Left lung (tissue), 14 donors: ENCODE measurements around the gene EXOC3L4. TPM values are rescaled to one million over a fixed set of nuclear protein-coding genes. Genes with fewer than 3 reads are reported as not detected.
"Not testable (repeated sequence)": the region's sequence is repeated elsewhere in the genome, so short reads cannot be mapped to it uniquely, and the experiment has no call there.

Source experiments
- ATAC-seq: fragments of 200-7000 bp; cut with Tn5 transposase; one replicate; pipeline ENCODE4 v1.9.1; 2020; ENCODE audit warnings: moderate library complexity
- DNase-seq, 4 donors: peaks; one replicate each; pipeline ENCODE4 v3.0.0-alpha.2; 2013 to 2020
- H3K27ac ChIP-seq, 2 donors: fragments of 200-600 bp; sonication (generic) in 1 of 2; one replicate each; pipeline versions ENCODE4 v1.5.0 to v1.8.0; 2020 to 2021
- H3K27me3 ChIP-seq, 2 donors: fragments of 200-600 bp; sonication (generic) in 1 of 2; one replicate each; pipeline versions ENCODE4 v1.5.0 to v1.8.0; 2020 to 2021
- H3K36me3 ChIP-seq, 2 donors: fragments of 200-600 bp; sonication (generic) in 1 of 2; one replicate each; pipeline versions ENCODE4 v1.5.0 to v1.8.0; 2020 to 2021
- H3K4me1 ChIP-seq, 2 donors: fragments of 200-600 bp; one replicate each; pipeline ENCODE4 v1.8.0; 2021
- H3K4me3 ChIP-seq, 2 donors: fragments of 200-600 bp; sonication (generic) in 1 of 2; one replicate each; pipeline versions ENCODE4 v1.5.0 to v1.8.0; 2020 to 2021; ENCODE audit warnings: mild to moderate bottlenecking in 1 of 2
- H3K9me3 ChIP-seq, 2 donors: fragments of 200-600 bp; sonication (generic) in 1 of 2; one replicate each; pipeline versions ENCODE4 v1.5.0 to v1.8.0; 2020 to 2021
- intact Hi-C, 2 donors: fragments of 100-400 bp; cut with DNase I; formaldehyde crosslinking; loops; one replicate each; pipeline versions ENCODE4 v1.11.2 to v1.14.2; 2022
- long read RNA-seq, 12 donors: library from polyadenylated mRNA in 2 of 12; unstranded in 2 of 12; transcript quantifications; one replicate each; pipeline ENCODE4 v2.0.0 and lab custom pipeline, GENCODE V29; 2019 to 2026
- polyA plus RNA-seq, 6 donors: library from polyadenylated mRNA; unstranded; fragments of 120-200 nt; gene quantifications; one replicate each; pipeline ENCODE4 v1.2.1, GENCODE V29; 2013; ENCODE audit not compliant: insufficient read length in 6 of 6
- total RNA-seq, 2 donors: library from RNA; stranded (reverse); fragmentation: NEBNext Ultra II Directional; extraction: Animal tissue kit (Norgen Biotek cat#: 25700); gene quantifications; one replicate each; pipeline ENCODE4 v1.2.1, GENCODE V29; 2021
- TF ChIP-seq, protein P1 (sequence below), 2 donors: fragments of 200-600 bp; sonication (generic) in 1 of 2; IDR thresholded peaks; one replicate each; pipeline versions ENCODE4 v1.5.0 to v1.8.0; 2021; ENCODE audit warnings: antibody characterized with exemption in 2 of 2
- donor health status: DM: no; HTN: yes; CAD: no.
- donor health status: DM: no; HTN: no; CAD: no.

The EXOC3L4 gene
- total RNA-seq (1 to 10 TPM; 3.0 to 4.0 TPM), polyA plus RNA-seq (1 to 10 TPM; 1.9 to 6.2 (median 3.9) TPM)
- long read RNA-seq, donor 1, partial matches to known transcripts: 0 of 1 reads
- long read RNA-seq, donor 1, other reads (novel, unspliced or antisense): 0 of 1 reads
- long read RNA-seq, donor 2, partial matches to known transcripts: 0 of 1 reads
- long read RNA-seq, donor 2, other reads (novel, unspliced or antisense): 0 of 1 reads
- long read RNA-seq, donor 3: 0 reads
- long read RNA-seq, donor 4: 0 reads
- long read RNA-seq, donor 5: 0 reads
- long read RNA-seq, donor 6: 0 reads
- long read RNA-seq, donor 7: 0 reads
- long read RNA-seq, donor 8: 0 reads
- long read RNA-seq, donor 9: 0 reads
- long read RNA-seq, donor 10: 0 reads
- long read RNA-seq, donor 11: 0 reads
- long read RNA-seq, donor 12: 0 reads

DNA sequence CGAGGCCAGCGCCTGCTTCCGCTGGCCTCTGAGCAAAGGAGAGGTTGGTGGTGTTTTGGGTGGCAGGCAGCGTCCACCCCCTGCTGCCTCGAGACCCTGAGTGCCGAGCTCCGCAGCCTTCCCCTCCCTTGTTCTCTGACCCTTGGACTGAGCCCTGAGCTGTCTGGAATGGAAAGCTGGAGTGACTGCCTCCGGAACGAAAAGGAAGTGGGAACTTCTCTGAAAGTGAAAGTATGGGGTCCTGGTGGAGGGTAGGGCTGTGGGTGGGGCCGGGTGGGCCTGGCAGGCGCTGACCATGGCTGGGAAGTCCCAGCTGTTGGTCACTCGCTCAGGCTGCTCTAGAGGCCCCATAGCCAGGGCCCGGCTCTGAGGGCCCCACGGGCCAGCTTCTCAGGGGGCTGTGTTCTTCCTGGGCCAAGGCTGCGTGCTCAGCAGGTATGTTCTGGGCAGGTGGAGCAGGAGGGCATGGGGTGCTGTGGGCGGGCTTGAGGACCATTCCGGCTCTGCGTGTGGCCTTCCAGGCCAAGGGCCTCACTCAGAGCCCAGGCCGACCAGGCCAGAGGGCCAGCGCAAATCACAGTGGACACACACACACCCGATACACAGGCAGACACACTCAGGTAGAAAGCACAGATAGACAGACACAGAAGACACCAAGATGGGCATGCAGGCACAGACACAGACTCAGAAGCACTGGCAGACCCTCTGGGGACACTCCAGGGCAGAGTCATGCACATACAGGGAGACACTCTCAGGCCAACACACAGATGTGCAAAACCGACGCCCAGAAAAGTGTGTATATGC lies at the start of gene EXOC3L4:
TSS of gene EXOC3L4 (plus strand) at position 320 of the 804 bp plus-strand sequence. CDS start 5,495 bp downstream, outside the sequence.
- intact Hi-C loops: no loop called here
- no peaks in the 10 kb centered on the region for H3K36me3 ChIP-seq
- H3K4me1 ChIP-seq: peaks cover 3 to 23% of the 10 kb centered on the region in 2 donors
- H3K4me3 ChIP-seq: peak within 1 kb of the TSS in 1 of 2 donors; percentile 19
- peaks cover 0 to 37% of the 10 kb centered on the region in 2 donors for H3K27me3 ChIP-seq
- H3K27ac ChIP-seq: peak within 1 kb of the TSS; percentile 26 to 60
- no peaks in the 10 kb centered on the region for H3K9me3 ChIP-seq
- TF ChIP-seq, protein P1, sequence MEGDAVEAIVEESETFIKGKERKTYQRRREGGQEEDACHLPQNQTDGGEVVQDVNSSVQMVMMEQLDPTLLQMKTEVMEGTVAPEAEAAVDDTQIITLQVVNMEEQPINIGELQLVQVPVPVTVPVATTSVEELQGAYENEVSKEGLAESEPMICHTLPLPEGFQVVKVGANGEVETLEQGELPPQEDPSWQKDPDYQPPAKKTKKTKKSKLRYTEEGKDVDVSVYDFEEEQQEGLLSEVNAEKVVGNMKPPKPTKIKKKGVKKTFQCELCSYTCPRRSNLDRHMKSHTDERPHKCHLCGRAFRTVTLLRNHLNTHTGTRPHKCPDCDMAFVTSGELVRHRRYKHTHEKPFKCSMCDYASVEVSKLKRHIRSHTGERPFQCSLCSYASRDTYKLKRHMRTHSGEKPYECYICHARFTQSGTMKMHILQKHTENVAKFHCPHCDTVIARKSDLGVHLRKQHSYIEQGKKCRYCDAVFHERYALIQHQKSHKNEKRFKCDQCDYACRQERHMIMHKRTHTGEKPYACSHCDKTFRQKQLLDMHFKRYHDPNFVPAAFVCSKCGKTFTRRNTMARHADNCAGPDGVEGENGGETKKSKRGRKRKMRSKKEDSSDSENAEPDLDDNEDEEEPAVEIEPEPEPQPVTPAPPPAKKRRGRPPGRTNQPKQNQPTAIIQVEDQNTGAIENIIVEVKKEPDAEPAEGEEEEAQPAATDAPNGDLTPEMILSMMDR (IDR thresholded peaks at IDR 0.05): no peak
- ATAC-seq (peak; percentile 6), DNase-seq (peak in 2 of 4 donors; percentile 65 to 75)

DNA sequence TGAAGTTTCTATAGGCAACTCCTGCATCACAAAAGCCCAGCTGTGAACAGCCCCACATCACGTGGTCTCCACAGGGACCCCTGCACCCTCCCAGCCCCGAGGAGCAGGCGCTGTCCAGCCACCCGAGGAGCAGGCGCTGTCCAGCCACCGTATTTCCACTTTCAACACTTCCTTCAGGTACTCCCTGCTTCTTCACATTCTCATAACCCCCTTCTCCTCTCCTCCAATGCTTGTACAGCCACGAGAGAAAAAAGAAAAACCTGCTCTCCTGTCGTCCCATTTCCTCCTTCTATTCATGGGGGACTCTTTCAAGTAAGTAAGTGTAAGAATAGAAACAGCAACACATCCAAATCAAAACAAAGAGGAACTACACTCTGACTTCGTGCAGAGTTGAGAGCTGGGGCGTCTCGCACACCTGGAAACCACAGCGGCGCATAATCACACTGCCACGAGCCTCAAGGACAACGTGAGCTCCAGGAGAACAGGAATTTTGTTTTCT lies 49.1 kb upstream of the EXOC3L4 start:
- Histone ChIP-seq H3K27me3 (no peaks in the 10 kb centered on the region), H3K9me3 (no peaks in the 10 kb centered on the region), H3K4me3 (no peak overlapping the region), H3K4me1 (peaks cover 6 to 33% of the 10 kb centered on the region in 2 donors), H3K27ac (no peak overlapping the region), H3K36me3 (peaks cover 0 to 6% of the 10 kb centered on the region in 2 donors)
- intact Hi-C loops: no loop called here
- TF ChIP-seq, protein P1 (IDR thresholded peaks at IDR 0.05): no peak
- peak in 1 of 4 donors; percentile 27 for DNase-seq
- peak; percentile 71 for ATAC-seq

DNA sequence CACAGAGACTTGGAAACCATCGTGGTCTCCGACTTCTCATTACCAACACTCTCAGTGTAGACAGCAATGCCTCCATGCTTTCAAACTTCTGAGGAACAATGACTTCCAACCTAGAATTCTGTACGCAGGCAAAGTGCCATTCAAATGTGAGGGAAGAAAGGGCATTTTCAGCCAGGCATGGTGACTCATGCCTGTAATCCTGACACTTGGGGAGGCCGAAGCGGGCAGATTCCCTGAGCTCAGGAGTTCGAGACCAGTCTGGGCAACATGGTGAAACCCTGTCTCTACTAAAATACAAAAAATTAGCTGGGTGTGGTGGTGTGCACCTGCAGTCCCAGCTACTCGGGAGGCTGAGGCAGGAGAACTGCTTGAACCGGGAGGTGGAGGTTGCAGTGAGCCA lies 47.1 kb upstream of the EXOC3L4 start:
- not testable (repeated sequence) for H3K27me3 ChIP-seq

DNA sequence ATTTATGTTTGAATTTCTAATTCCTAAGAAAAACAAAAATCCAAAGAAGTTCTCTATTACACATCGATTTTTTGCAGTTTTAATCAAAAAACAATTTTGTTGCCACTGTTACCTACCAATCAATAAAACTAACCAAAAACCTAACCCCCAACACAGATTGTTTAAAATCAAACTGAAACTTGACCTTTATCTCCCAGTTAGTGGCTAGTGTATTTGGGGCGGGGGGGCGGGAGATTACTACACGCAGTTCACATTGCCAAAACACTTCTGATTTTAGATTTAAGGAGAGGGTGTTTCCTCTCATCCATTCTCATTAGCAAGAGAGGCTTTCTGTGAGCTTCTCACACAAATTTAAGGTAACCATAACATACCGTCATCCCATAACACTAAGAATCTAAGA lies 43.6 kb upstream of the EXOC3L4 start:
- Histone ChIP-seq H3K4me3 (no peak overlapping the region), H3K4me1 (peaks cover 7 to 39% of the 10 kb centered on the region in 2 donors), H3K27ac (no peak overlapping the region), H3K9me3 (no peaks in the 10 kb centered on the region), H3K36me3 (no peaks in the 10 kb centered on the region), H3K27me3 (peaks cover 0 to 15% of the 10 kb centered on the region in 2 donors)
- DNase-seq: no peak
- ATAC-seq: no peak
- intact Hi-C loops: no loop called here
- TF ChIP-seq, protein P1 (IDR thresholded peaks at IDR 0.05): no peak

More for the DNA sequence above, 47.1 kb upstream of the EXOC3L4 start:
- DNase-seq, intact Hi-C loops, H3K4me3 ChIP-seq, H3K9me3 ChIP-seq, H3K36me3 ChIP-seq, H3K27ac ChIP-seq, ATAC-seq: not testable (repeated sequence)
- peaks cover 6 to 42% of the 10 kb centered on the region in 2 donors for H3K4me1 ChIP-seq

DNA sequence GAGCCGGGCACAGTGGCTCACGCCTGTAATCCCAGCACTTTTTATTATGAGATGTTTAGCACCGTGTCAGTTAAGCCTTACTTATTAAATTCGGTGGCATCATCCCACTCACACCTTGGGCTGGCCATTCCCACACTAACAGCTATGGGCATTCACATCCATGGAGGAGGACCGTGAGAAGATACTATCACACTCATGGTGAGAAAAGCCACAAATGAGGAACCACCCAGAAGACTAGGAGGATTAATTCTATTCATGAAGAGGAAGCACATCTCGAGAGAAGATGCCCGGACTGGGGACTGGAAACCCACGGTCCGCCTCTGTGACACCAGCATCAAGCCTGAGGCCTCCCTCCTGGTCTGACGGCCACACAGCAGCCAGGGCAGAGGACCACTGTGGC lies 42.1 kb upstream of the EXOC3L4 start:
- TF ChIP-seq, protein P1 (IDR thresholded peaks at IDR 0.05): no peak
- no peak overlapping the region for H3K27ac ChIP-seq
- no peaks in the 10 kb centered on the region for H3K36me3 ChIP-seq
- no peak overlapping the region for H3K4me3 ChIP-seq
- no peak for DNase-seq
- no peak for ATAC-seq
- no peaks in the 10 kb centered on the region for H3K9me3 ChIP-seq
- peaks cover 4 to 29% of the 10 kb centered on the region in 2 donors for H3K4me1 ChIP-seq
- peaks cover 0 to 26% of the 10 kb centered on the region in 2 donors for H3K27me3 ChIP-seq
- intact Hi-C loops: no loop called here
